A549 treated with Mapracorat at 1 μM for 4 hours (cell line): ENCODE measurements around the gene IWS1. TPM values are rescaled to one million over a fixed set of nuclear protein-coding genes. Genes with fewer than 3 reads are reported as not detected.

ENCODE experiments used
- total RNA-seq: library from RNA; stranded (reverse); fragments of 200-300 nt; extraction: Qiagen RNA extraction; gene quantifications from 5 replicates; pipeline ENCODE4 v1.2.3, GENCODE V29; 2022

Gene IWS1
- total RNA-seq: 34.7 to 41.2 TPM (median 40.0 TPM) in 5 replicates

GRCh38 chr2:127526132-127527000 is at the start of gene IWS1:
Gene IWS1, minus strand, starts transcription at chr2:127526489. Its CDS starts 281 bp downstream, at chr2:127526208.

GRCh38 chr2:127535422-127535901 is 9.2 kb upstream of the IWS1 start, which contains the start of gene MYO7B:
Gene MYO7B, plus strand, starts transcription at chr2:127535683. Its CDS starts 24,040 bp downstream, at chr2:127559723.

Other genes with a start within 250 kb of the IWS1 start
- 41.5 to 44.2 TPM (median 43.2 TPM) in 5 replicates for gene ERCC3, start 232.3 kb downstream of the IWS1 start, total RNA-seq
- gene MAP3K2, start 138.5 kb downstream of the IWS1 start, total RNA-seq: 13.1 to 26.8 TPM (median 19.8 TPM) in 5 replicates
- gene PROC, start 108.1 kb downstream of the IWS1 start, total RNA-seq: 4.0 to 6.1 TPM (median 5.5 TPM) in 5 replicates
- 0.09 to 0.24 TPM (median 0.14 TPM) in 5 replicates for gene MYO7B, start 9.2 kb upstream of the IWS1 start, total RNA-seq
- gene GPR17, start 119.7 kb upstream of the IWS1 start, total RNA-seq: 0.08 to 0.15 TPM (median 0.10 TPM) in 3 of 5 replicates, not detected in the others
- 6.5 to 8.7 TPM (median 7.0 TPM) in 5 replicates for gene LIMS2, start 149.0 kb upstream of the IWS1 start, total RNA-seq
- 4.4 to 7.1 TPM (median 5.9 TPM) in 5 replicates for gene SFT2D3, start 175.0 kb upstream of the IWS1 start, total RNA-seq